Measurements from ENCODE around the gene COL8A2.

Gene COL8A2

DNA sequence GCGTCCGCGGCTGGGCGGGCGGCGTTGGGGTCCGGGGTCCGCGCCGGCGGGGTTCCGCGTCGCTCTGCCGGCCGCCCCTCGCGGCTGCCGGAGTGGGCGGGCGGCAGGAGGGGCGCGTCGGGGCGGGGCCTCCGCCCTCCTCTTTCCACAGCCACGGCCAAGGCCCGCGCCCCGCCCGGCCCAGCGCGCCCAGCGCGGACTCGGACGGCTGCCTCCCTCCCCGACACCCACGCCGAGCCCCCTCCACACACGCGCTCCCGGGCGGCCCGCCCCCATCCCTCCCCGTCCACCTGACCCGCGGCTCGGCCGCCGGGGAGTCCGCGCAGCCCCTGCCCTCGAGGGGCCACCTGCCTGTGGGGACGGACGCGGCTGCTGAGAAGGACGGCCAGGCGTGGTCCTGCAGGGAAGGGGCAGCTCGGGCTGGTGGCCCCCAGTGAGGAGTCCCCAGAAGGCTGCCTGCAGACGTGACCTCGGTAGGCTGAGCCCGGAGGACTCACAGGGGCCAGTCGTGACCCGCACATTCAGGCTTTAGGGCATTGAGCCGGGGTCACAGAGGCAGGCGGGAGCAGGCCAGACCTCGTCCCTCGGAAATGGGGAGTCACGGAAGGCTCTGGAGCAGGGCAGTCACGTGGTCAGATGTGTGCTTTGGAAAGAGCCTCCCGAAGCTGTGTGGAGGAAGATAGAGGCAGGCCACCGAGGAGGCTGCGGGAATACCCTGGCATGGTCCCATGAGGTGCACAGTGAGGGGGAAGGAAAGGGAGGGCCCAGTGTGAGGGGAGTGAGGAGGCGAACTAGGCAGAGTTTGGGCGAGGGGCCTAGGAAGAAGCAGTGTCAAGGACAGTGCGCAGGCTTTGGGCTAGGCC, at the start of gene COL8A2:
TSS of gene COL8A2 (minus strand) at position 94 of the 863 bp plus-strand sequence. CDS start 24,980 bp downstream, outside the sequence.
- H3K4me3 ChIP-seq (ENCODE audit: low read depth, low read length) = peak within 1 kb of the TSS; percentile 28
- DNase-seq (ENCODE audit: low read depth) = no peak

DNA sequence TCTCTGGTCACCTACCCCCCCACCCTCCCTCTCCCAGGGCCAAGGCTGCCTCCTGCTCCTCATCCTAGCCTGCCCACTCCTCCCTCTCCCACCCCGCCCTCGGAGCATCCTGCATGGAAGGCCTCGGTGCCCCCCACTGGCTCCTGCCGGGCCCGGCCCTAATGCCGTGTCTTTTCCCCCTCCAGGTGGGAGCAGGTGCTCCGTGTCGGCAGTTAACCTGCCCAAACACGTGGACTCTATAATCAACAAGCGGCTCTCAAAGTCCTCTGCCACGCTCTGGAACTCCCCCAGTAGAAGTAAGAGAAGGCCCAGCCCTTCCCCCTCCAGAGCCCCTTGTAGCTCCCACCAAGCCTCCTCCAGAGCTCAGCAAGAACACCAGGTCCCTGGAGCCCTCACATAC, 49.7 kb upstream of the COL8A2 start:
- no peak for DNase-seq (ENCODE audit: low read depth)
- no peak overlapping the region for H3K4me3 ChIP-seq (ENCODE audit: low read depth, low read length)

GRCh38 chr1:36172983-36173382, 48.0 kb upstream of the COL8A2 start:
- peak; percentile 32 for DNase-seq (ENCODE audit: low read depth)
- no peak overlapping the region for H3K4me3 ChIP-seq (ENCODE audit: low read depth, low read length)

- no peak overlapping the region for H3K4me3 ChIP-seq (ENCODE audit: low read depth, low read length)
- DNase-seq (ENCODE audit: low read depth) = no peak
These were observed 47.2 kb upstream of the COL8A2 start for GRCh38 chr1:36172017-36172747.

DNA sequence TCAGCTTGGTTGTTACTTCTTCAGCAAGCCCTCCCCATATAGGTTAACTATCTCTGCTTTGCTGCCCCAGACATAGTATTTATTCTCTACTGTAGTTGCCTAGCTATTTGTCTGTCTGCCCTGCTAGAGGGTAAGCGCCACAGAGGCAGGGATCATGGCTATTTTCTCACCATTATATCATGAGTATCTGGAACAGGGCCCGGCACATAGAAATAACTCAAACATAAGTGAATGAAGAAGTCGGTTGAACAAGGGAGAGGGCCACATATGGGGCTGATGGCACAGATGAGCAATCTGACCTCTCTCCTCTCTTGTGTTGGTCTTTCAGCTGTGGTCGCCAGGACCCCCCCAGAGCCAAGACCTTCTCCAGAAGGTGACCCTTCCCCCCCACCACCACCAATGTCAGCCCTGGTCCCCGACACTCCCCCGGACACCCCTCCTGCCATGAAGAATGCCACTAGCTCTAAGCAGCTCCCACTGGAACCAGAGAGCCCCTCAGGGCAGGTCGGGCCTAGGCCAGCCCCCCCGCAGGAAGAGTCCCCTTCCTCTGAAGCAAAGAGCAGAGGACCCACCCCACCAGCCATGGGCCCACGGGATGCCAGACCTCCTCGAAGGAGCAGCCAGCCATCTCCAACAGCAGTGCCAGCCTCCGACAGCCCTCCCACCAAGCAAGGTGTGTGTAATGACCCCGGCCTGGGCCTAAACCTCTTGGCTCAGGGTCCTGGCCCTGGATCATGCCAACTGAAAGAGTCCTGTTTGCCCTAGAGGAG, 45.8 kb upstream of the COL8A2 start:
- H3K4me3 ChIP-seq (ENCODE audit: low read depth, low read length) = no peak overlapping the region
- DNase-seq (ENCODE audit: low read depth) = no peak

GRCh38 chr1:36168514-36168913, 43.5 kb upstream of the COL8A2 start:
- no peak for DNase-seq (ENCODE audit: low read depth)
- no peak overlapping the region for H3K4me3 ChIP-seq (ENCODE audit: low read depth, low read length)

DNA sequence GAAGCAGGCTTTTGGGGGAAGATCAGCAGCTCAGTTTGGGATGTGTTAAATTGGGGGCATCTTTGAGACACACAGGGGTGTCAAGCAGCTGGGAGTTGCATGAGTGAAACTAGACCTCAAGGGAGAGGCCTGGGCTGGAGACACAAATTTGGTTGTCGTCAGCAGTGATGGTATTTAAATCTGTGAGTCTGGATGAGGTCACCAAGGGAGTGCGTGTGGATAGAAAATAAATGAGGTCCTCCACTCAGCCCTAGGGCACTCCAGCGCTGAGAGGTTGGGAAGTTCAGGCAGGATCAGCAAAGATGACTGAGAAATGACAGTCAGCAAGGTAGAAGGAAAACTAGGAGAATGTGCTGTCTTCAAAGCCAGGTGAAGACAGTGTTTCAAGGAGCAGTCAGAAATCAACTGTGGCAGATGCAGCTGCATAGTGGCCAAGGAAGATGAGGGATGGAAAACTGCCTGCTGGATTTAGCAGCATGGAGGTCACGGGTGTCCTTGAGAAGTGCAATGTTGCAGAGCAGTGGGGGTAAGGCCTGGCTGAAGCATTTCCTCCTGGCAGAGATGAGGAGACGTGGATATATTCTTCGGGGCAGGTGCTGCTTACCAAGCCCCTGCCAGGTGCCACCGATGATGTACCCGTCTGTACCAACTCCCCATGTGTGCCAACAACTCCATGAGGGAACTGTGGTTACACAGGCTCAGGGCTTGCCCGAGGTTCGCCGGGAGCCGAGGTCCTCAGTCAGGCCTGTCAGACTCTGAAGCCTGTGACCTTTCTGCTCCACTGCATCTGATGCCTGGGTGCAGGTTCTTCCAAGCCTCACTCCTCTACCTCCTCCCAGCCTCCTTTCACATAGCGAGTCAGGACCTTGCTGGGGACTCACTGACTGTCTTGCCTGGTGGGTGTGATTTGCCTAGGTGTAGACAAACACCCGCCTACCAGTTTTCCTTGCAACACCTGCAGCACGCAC, 42.2 kb upstream of the COL8A2 start:
- no peak for DNase-seq (ENCODE audit: low read depth)
- H3K4me3 ChIP-seq (ENCODE audit: low read depth, low read length) = no peak overlapping the region

- DNase-seq (ENCODE audit: low read depth) = no peak
- no peak overlapping the region for H3K4me3 ChIP-seq (ENCODE audit: low read depth, low read length)
These were observed 41.1 kb upstream of the COL8A2 start for GRCh38 chr1:36166136-36166535.

GRCh38 chr1:36165145-36165544, 40.1 kb upstream of the COL8A2 start:
- no peak for DNase-seq (ENCODE audit: low read depth)
- no peak overlapping the region for H3K4me3 ChIP-seq (ENCODE audit: low read depth, low read length)

- no peak overlapping the region for H3K4me3 ChIP-seq (ENCODE audit: low read depth, low read length)
These were observed 39.3 kb upstream of the COL8A2 start for GRCh38 chr1:36164361-36164760.

DNA sequence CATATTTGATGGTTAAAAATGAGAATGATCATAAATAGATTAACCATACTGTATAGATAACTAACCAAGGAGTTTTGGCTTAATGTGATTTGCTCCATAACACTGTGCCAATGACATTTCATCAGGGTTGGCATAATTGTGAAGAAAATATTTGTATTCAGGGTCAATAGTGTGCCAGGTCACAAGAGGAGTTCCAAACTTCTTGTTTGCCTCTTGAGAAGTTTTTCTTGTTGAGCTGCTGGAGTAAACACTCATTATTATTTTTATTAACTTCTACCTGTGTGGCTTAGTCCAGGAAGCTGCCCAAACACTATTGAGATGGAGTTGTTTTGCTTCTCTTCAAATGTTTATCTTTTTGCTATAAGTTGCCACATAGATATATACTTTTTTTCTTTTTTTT, 38.4 kb upstream of the COL8A2 start:
- DNase-seq (ENCODE audit: low read depth) = no peak
- H3K4me3 ChIP-seq (ENCODE audit: low read depth, low read length) = no peak overlapping the region

More at GRCh38 chr1:36164361-36164760, 39.3 kb upstream of the COL8A2 start:
- DNase-seq (ENCODE audit: low read depth) = no peak

GRCh38 chr1:36162680-36163239, 37.7 kb upstream of the COL8A2 start:
- H3K4me3 ChIP-seq (ENCODE audit: low read depth, low read length) = no peak overlapping the region
- no peak for DNase-seq (ENCODE audit: low read depth)

DNA sequence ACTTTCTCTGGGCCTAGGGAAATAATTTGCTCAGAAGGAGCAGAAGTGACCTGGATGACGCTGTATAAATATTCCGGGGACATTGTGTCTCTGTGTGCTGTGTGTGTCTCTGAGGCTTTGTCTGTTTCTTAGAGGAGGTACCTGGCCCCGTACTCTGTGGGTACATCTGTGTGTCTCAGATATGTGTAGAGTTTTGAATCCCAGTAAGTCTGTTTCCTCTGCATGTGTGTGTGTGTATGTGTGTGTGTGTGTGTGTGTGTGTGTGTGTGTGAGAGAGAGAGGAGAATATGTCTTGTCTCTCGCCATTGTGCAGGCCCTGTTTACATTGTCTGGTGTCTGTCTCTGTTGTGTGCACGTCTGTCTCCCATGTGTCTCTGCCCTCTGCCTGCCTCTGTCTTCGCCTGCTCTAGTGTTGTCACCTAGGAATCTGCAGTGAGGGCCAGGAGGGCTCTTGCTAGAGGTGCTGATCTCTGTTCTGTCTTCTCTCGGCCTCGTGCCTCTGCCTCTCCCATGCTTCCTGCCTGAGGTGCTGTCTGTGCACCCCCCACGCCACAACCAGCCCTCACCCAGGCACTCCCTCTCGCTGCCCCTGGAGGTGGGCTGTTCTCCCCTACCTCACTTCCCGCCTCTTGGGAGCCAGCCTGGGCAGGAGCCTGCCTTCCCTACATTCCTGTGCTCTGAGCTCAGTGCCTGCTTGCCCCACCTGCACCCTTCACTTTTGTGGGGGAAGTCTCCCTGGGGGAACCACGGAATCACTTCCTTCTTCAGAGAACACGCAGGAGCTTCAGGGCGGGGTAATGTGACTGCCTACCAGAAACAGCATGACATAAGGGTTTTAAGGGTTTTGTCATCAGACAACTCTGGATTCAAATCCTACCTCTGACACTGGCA, 36.9 kb upstream of the COL8A2 start:
- H3K4me3 ChIP-seq (ENCODE audit: low read depth, low read length) = peak overlapping the region; percentile 49
- no peak for DNase-seq (ENCODE audit: low read depth)

GRCh38 chr1:36160949-36161485, 36.0 kb upstream of the COL8A2 start:
- peak overlapping the region; percentile 49 for H3K4me3 ChIP-seq (ENCODE audit: low read depth, low read length)
- DNase-seq (ENCODE audit: low read depth) = no peak

DNA sequence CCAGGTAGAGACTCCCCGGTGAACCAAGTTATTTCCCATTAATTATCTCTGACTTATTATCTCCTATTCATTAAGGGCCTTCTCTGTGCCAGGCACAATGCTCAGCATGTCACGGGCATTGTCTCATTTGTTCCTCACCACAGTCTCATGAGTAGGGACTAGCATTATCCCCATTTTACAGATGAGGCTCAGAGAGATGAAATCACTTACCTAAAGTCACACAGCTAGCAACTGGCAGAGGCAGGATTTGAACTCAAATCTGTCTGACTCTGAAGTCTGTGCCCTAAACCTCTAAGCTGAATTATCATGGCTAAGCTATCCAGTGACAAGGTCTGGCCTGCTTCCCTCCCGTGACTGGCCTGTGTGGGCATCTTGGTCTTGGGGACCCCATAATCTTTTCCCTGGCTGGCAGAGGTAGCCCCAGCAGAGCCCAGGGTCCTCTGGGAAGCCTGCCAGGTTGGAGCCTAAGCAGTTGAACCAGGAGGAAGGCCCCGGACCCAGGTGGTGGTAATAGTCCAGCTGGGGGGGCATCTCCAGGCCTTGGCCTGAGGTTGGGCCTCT, 35.4 kb upstream of the COL8A2 start:
- DNase-seq (ENCODE audit: low read depth) = no peak
- peak overlapping the region; percentile 49 for H3K4me3 ChIP-seq (ENCODE audit: low read depth, low read length)

- no peak for DNase-seq (ENCODE audit: low read depth)
These were observed 34.8 kb upstream of the COL8A2 start for GRCh38 chr1:36159614-36160387.

More at GRCh38 chr1:36159614-36160387, 34.8 kb upstream of the COL8A2 start:
- no peak overlapping the region for H3K4me3 ChIP-seq (ENCODE audit: low read depth, low read length)

All from skeletal muscle cell (primary cell).